Neutrophil (primary cell): ENCODE measurements around the gene SLC6A8.

Experiments
- H3K27ac ChIP-seq: fragments of 200-600 bp; sonication (generic); 2 replicates; pipeline ENCODE4 v1.5.1; 2016; ENCODE audit warnings: mild to moderate bottlenecking, moderate library complexity
- H3K27me3 ChIP-seq: fragments of 200-600 bp; sonication (generic); 2 replicates; pipeline ENCODE4 v1.6.0; 2016; ENCODE audit warnings: mild to moderate bottlenecking
- H3K36me3 ChIP-seq: fragments of 200-600 bp; sonication (generic); 2 replicates; pipeline ENCODE4 v1.5.1; 2017
- H3K4me1 ChIP-seq, 2 experiments: fragments of 200-600 bp in 1 of 2; sonication (generic) in 1 of 2; 1 replicate in 1 of 2; 2 replicates in 1 of 2; pipeline versions ENCODE4 v1.5.1 to v1.6.1; 2013 to 2016; ENCODE audit warnings: low read depth in 1 of 2, low read length in 1 of 2, mild to moderate bottlenecking in 1 of 2, moderate library complexity in 1 of 2; ENCODE audit not compliant: control insufficient read depth in 1 of 2, insufficient read depth in 1 of 2
- H3K4me3 ChIP-seq, 2 experiments: fragments of 200-600 bp in 1 of 2; sonication (generic) in 1 of 2; 1 replicate in 1 of 2; 2 replicates in 1 of 2; pipeline ENCODE4 v1.5.1; 2013 to 2016; ENCODE audit warnings: low read depth in 1 of 2, low read length in 1 of 2, mild to moderate bottlenecking in 1 of 2, moderate library complexity in 1 of 2
- H3K9me3 ChIP-seq: fragments of 200-600 bp; sonication (generic); 2 replicates; pipeline ENCODE4 v1.5.1; 2016
- CTCF ChIP-seq: fragments of 200-600 bp; sonication (generic); IDR thresholded peaks from 2 replicates; pipeline ENCODE4 v1.5.1; 2016; ENCODE audit warnings: antibody characterized with exemption

The SLC6A8 gene

GRCh38 chrX:153707406-153707805, 19.7 kb downstream of the SLC6A8 start:
- Histone ChIP-seq H3K27me3 (no peaks in the 10 kb centered on the region), H3K4me1 (no peaks in the 10 kb centered on the region), H3K36me3 (peaks cover 61% of the 10 kb centered on the region), H3K4me3 (no peak overlapping the region), H3K9me3 (no peaks in the 10 kb centered on the region), H3K27ac (no peak overlapping the region)
- no peak for TF ChIP-seq CTCF

GRCh38 chrX:153708415-153708814, 20.7 kb downstream of the SLC6A8 start:
- Histone ChIP-seq H3K4me3 (no peak overlapping the region), H3K9me3 (no peaks in the 10 kb centered on the region), H3K27me3 (no peaks in the 10 kb centered on the region), H3K27ac (no peak overlapping the region), H3K36me3 (peaks cover 61% of the 10 kb centered on the region), H3K4me1 (no peaks in the 10 kb centered on the region)
- no peak for TF ChIP-seq CTCF

- no peaks in the 10 kb centered on the region for H3K27me3 ChIP-seq
- H3K36me3 ChIP-seq, result peaks cover 56% of the 10 kb centered on the region
- no peaks in the 10 kb centered on the region for H3K4me1 ChIP-seq
- TF ChIP-seq CTCF, result no peak
- no peak overlapping the region for H3K4me3 ChIP-seq
- no peaks in the 10 kb centered on the region for H3K9me3 ChIP-seq
- H3K27ac ChIP-seq, result no peak overlapping the region
These were observed 22.3 kb downstream of the SLC6A8 start for GRCh38 chrX:153709726-153710674.

- Histone ChIP-seq H3K27me3 (no peaks in the 10 kb centered on the region), H3K27ac (no peak overlapping the region), H3K9me3 (no peaks in the 10 kb centered on the region), H3K4me1 (no peaks in the 10 kb centered on the region), H3K36me3 (peaks cover 61% of the 10 kb centered on the region), H3K4me3 (no peak overlapping the region)
- TF ChIP-seq CTCF, result no peak
These were observed 26.5 kb downstream of the SLC6A8 start for GRCh38 chrX:153714256-153714655.

- H3K27me3 ChIP-seq, result no peaks in the 10 kb centered on the region
- H3K36me3 ChIP-seq, result peaks cover 57% of the 10 kb centered on the region
- peaks cover 6 to 7% of the 10 kb centered on the region in 2 experiments for H3K4me1 ChIP-seq
- H3K4me3 ChIP-seq, result no peak overlapping the region
- H3K27ac ChIP-seq, result no peak overlapping the region
- no peak for TF ChIP-seq CTCF
- H3K9me3 ChIP-seq, result no peaks in the 10 kb centered on the region
These were observed 29.7 kb downstream of the SLC6A8 start for GRCh38 chrX:153717445-153717844.
